GM23338 (cell line): ENCODE data around the gene CNNM4. TPM values are rescaled to one million over a fixed set of nuclear protein-coding genes. Genes with fewer than 3 reads are reported as not detected.

Experiments used
- ATAC-seq: fragments of 200-7000 bp; cut with Tn5 transposase; 3 replicates; pipeline ENCODE4 v1.9.1; 2020
- DNase-seq: peaks from one replicate; pipeline ENCODE4 v3.0.0-alpha.2; 2015; ENCODE audit warnings: low spot score
- H2AFZ ChIP-seq: fragments of 200-600 bp; sonication (generic); 2 replicates; pipeline ENCODE4 v1.8.0; 2016; ENCODE audit warnings: antibody characterized with exemption, mild to moderate bottlenecking, moderate library complexity
- H3F3A ChIP-seq: fragments of 200-600 bp; sonication (generic); replicated peaks from 2 replicates; pipeline ENCODE4 v1.8.0; 2017; ENCODE audit warnings: antibody characterized with exemption, mixed run types, low read depth
- H3K27ac ChIP-seq: fragments of 200-600 bp; sonication (generic); 2 replicates; pipeline ENCODE4 v1.6.1; 2016; ENCODE audit warnings: low read depth
- H3K27me3 ChIP-seq: fragments of 200-600 bp; sonication (generic); 2 replicates; pipeline ENCODE4 v1.8.0; 2016; ENCODE audit warnings: mild to moderate bottlenecking, mixed run types, moderate library complexity; ENCODE audit not compliant: insufficient read depth
- H3K36me3 ChIP-seq: fragments of 200-600 bp; sonication (generic); 2 replicates; pipeline ENCODE4 v1.8.0; 2016; ENCODE audit warnings: mild to moderate bottlenecking; ENCODE audit not compliant: insufficient read depth
- H3K4me1 ChIP-seq: fragments of 200-600 bp; sonication (generic); 2 replicates; pipeline ENCODE4 v1.8.0; 2016; ENCODE audit warnings: mild to moderate bottlenecking, moderate library complexity; ENCODE audit not compliant: insufficient read depth
- H3K4me2 ChIP-seq: fragments of 200-600 bp; sonication (generic); 2 replicates; pipeline ENCODE4 v1.7.1; 2017; ENCODE audit warnings: mixed run types
- H3K4me3 ChIP-seq: fragments of 200-600 bp; sonication (generic); 2 replicates; pipeline ENCODE4 v1.6.1; 2016; ENCODE audit warnings: mixed run types
- H3K79me2 ChIP-seq: fragments of 200-600 bp; sonication (generic); replicated peaks from 2 replicates; pipeline ENCODE4 v1.8.0; 2017; ENCODE audit warnings: mild to moderate bottlenecking; ENCODE audit not compliant: insufficient read depth
- H3K9me2 ChIP-seq: fragments of 200-600 bp; sonication (generic); 2 replicates; pipeline ENCODE4 v1.8.0; 2017; ENCODE audit not compliant: insufficient read depth
- H4K20me1 ChIP-seq: fragments of 200-600 bp; sonication (generic); replicated peaks from 2 replicates; pipeline ENCODE4 v1.8.0; 2017; ENCODE audit warnings: mild to moderate bottlenecking; ENCODE audit not compliant: insufficient read depth
- H3K27ac Mint-ChIP-seq: 2 replicates; pipeline ENCODE4 v1.8.0; 2020; ENCODE audit warnings: inconsistent platforms, mild to moderate bottlenecking, moderate library complexity, mixed read lengths
- H3K27me3 Mint-ChIP-seq: 3 replicates; pipeline ENCODE4 v1.8.0; 2022; ENCODE audit warnings: low read depth, mild to moderate bottlenecking, moderate library complexity, mixed read lengths, inconsistent platforms; ENCODE audit not compliant: insufficient read depth, poor library complexity
- H3K36me3 Mint-ChIP-seq: 3 replicates; pipeline ENCODE4 v1.8.0; 2021; ENCODE audit warnings: low read depth, mild to moderate bottlenecking, inconsistent platforms, moderate library complexity, mixed read lengths
- H3K4me1 Mint-ChIP-seq: 3 replicates; pipeline ENCODE4 v1.8.0; 2020; ENCODE audit warnings: mild to moderate bottlenecking, inconsistent platforms, mixed read lengths
- H3K4me3 Mint-ChIP-seq: 3 replicates; pipeline ENCODE4 v1.8.0; 2021; ENCODE audit warnings: moderate library complexity, mild to moderate bottlenecking, inconsistent platforms, mixed read lengths
- H3K9me3 Mint-ChIP-seq: 3 replicates; pipeline ENCODE4 v1.8.0; 2020; ENCODE audit warnings: moderate library complexity, mild to moderate bottlenecking, inconsistent platforms, mixed read lengths
- CREB1 ChIP-seq: fragments of 250-450 bp; sonication (Bioruptor Pico); IDR thresholded peaks from 2 replicates; pipeline ENCODE4 v1.5.0; 2020; ENCODE audit warnings: low read depth, mild to moderate bottlenecking, moderate library complexity
- CTCF ChIP-seq, 2 experiments: fragments of 200-600 bp in 1 of 2; sonication (generic) in 1 of 2; conservative IDR thresholded peaks; 2 replicates each; pipeline versions ENCODE4 v1.5.1 to v1.6.1; 2016 to 2017; ENCODE audit warnings: antibody characterized with exemption in 2 of 2, low read depth in 2 of 2, mild to moderate bottlenecking in 2 of 2, moderate library complexity in 1 of 2
- ETS1 ChIP-seq: IDR thresholded peaks from 2 replicates; pipeline ENCODE4 v1.6.1; 2016; ENCODE audit warnings: antibody characterized with exemption
- EZH2 ChIP-seq: fragments of 200-600 bp; sonication (generic); IDR thresholded peaks from one replicate; pipeline ENCODE4 v1.8.0; 2017; ENCODE audit warnings: antibody characterized with exemption, mild to moderate bottlenecking, low read depth; ENCODE audit not compliant: unreplicated experiment
- EZH2phosphoT487 ChIP-seq: fragments of 200-600 bp; sonication (generic); IDR thresholded peaks from one replicate; pipeline ENCODE4 v1.8.1; 2018; ENCODE audit warnings: antibody characterized with exemption; ENCODE audit not compliant: unreplicated experiment
- JUNB ChIP-seq: IDR thresholded peaks from one replicate; pipeline ENCODE4 v1.6.1; 2016; ENCODE audit warnings: antibody characterized with exemption; ENCODE audit not compliant: unreplicated experiment
- NANOG ChIP-seq: IDR thresholded peaks from 2 replicates; pipeline ENCODE4 v1.6.1; 2016; ENCODE audit warnings: antibody characterized with exemption, borderline replicate concordance
- POLR2AphosphoS5 ChIP-seq: IDR thresholded peaks from 2 replicates; pipeline ENCODE4 v1.6.1; 2016; ENCODE audit warnings: antibody characterized with exemption, low read depth
- REST ChIP-seq: IDR thresholded peaks from one replicate; pipeline ENCODE4 v1.6.1; 2018; ENCODE audit warnings: antibody characterized with exemption; ENCODE audit not compliant: unreplicated experiment
- STAT1 ChIP-seq: IDR thresholded peaks from one replicate; pipeline ENCODE4 v1.6.1; 2016; ENCODE audit warnings: antibody characterized with exemption; ENCODE audit not compliant: unreplicated experiment
- ZNF114 ChIP-seq: fragments of 250-450 bp; sonication (Bioruptor Pico); IDR thresholded peaks from 2 replicates; pipeline ENCODE4 v1.5.0; 2020; ENCODE audit warnings: mild to moderate bottlenecking, moderate library complexity
- ZNF331 ChIP-seq: fragments of 250-450 bp; sonication (Bioruptor Pico); IDR thresholded peaks from 2 replicates; pipeline ENCODE4 v1.5.0; 2020; ENCODE audit warnings: low read depth, mild to moderate bottlenecking, moderate library complexity
- ZNF462 ChIP-seq: fragments of 250-450 bp; sonication (Bioruptor Pico); IDR thresholded peaks from 2 replicates; pipeline ENCODE4 v1.5.0; 2020; ENCODE audit warnings: mild to moderate bottlenecking, moderate library complexity
- polyA plus RNA-seq: library from polyadenylated mRNA; unstranded; fragments of >200 nt; fragmentation: Nextera tagmentation; extraction: Ambion mirVana; gene quantifications from 2 replicates; pipeline ENCODE4 v1.2.1, GENCODE V29; 2016
- total RNA-seq: library from RNA; depleted of rRNA; stranded (reverse); fragments of >200 nt; shearing (Covaris generic); gene quantifications from 2 replicates; pipeline ENCODE4 v1.2.3, GENCODE V29; 2014

The CNNM4 gene
- total and polyA plus RNA-seq, 2 experiments from 2014 or later: 2.9 to 12.9 TPM

GRCh38 chr2:96828874-96829273 is 68.2 kb downstream of the CNNM4 start:
- H2AFZ ChIP-seq: no peak overlapping the region
- H4K20me1 ChIP-seq: peaks cover 6% of the 10 kb centered on the region
- no peaks in the 10 kb centered on the region for H3K9me2 ChIP-seq
- peaks cover 12% of the 10 kb centered on the region for H3K27me3 Mint-ChIP-seq
- H3K9me3 Mint-ChIP-seq: no peaks in the 10 kb centered on the region
- H3K79me2 ChIP-seq: peaks cover 9% of the 10 kb centered on the region
- TF ChIP-seq ZNF114: no peak
- no peak for TF ChIP-seq ETS1
- TF ChIP-seq NANOG: no peak
- TF ChIP-seq EZH2phosphoT487: no peak
- no peak for TF ChIP-seq REST
- no peak for TF ChIP-seq ZNF462 (CRISPR knock-in tag)
- TF ChIP-seq ZNF331 (CRISPR knock-in tag): no peak
- no peak for TF ChIP-seq EZH2
- no peak for TF ChIP-seq JUNB
- no peak for TF ChIP-seq CREB1
- no peak for TF ChIP-seq CTCF (conservative IDR thresholded peaks at IDR 0.05; ENCODE audit: low read depth in 2 of 2)
- no peak for TF ChIP-seq POLR2AphosphoS5
- TF ChIP-seq STAT1: no peak
- ATAC-seq: no peak
- peaks cover 18% of the 10 kb centered on the region for H3K4me1 ChIP-seq
- H3K4me1 Mint-ChIP-seq: peaks cover 22% of the 10 kb centered on the region
- H3F3A ChIP-seq: peaks cover 21% of the 10 kb centered on the region; the same call in 1 of the 2 replicates
- no peak overlapping the region for H3K4me3 ChIP-seq
- peaks cover 84% of the 10 kb centered on the region for H3K36me3 Mint-ChIP-seq
- H3K4me2 ChIP-seq: no peak overlapping the region
- H3K27ac Mint-ChIP-seq: no peak overlapping the region
- H3K4me3 Mint-ChIP-seq: no peak overlapping the region
- H3K27me3 ChIP-seq: no peaks in the 10 kb centered on the region
- DNase-seq: no peak
- H3K36me3 ChIP-seq: peaks cover 18% of the 10 kb centered on the region; the same call in 1 of the 2 replicates
- no peak overlapping the region for H3K27ac ChIP-seq
